ENCODE data around the gene TRAF7. TPM values are rescaled to one million over a fixed set of nuclear protein-coding genes. Genes with fewer than 3 reads are reported as not detected.
"Not testable (repeated sequence)": the region's sequence is repeated elsewhere in the genome, so short reads cannot be mapped to it uniquely, and the experiment has no call there.

TRAF7 gene
- total RNA-seq, 2 experiments from 2014 or later = 53.6 to 82.3 TPM

- intact Hi-C loops (cut with micrococcal nuclease; ENCODE audit: unreplicated experiment); H3K9me2 ChIP-seq (ENCODE audit: insufficient read depth, low read length); DNase-seq (ENCODE audit: low spot score); H3K9me3 ChIP-seq (ENCODE audit: low read length); H3K4me2 ChIP-seq (ENCODE audit: low read length); H3K79me2 ChIP-seq (ENCODE audit: insufficient read depth, low read depth, low read length); POLR2A ChIA-PET; BruUV-seq (replicated peaks); H4K20me1 ChIP-seq (ENCODE audit: insufficient read depth, low read length); H3K4me1 ChIP-seq (ENCODE audit: insufficient read depth, low read length, poor library complexity, severe bottlenecking); H3K4me3 ChIP-seq (ENCODE audit: low read depth, low read length, poor library complexity, severe bottlenecking); H3K27ac ChIP-seq (ENCODE audit: low read depth, low read length, poor library complexity, severe bottlenecking); H3K36me3 ChIP-seq (ENCODE audit: insufficient read depth, low read length); H2AFZ ChIP-seq (ENCODE audit: low read length); CTCF ChIA-PET (ENCODE audit: unreplicated experiment): not testable (repeated sequence)
Observed at GRCh38 chr16:2133797-2134196, 21.8 kb upstream of the TRAF7 start.

- H4K20me1 ChIP-seq (ENCODE audit: insufficient read depth, low read length); POLR2A ChIA-PET; H3K4me1 ChIP-seq (ENCODE audit: insufficient read depth, low read length, poor library complexity, severe bottlenecking); H3K9me2 ChIP-seq (ENCODE audit: insufficient read depth, low read length); BruUV-seq (replicated peaks); DNase-seq (ENCODE audit: low spot score); intact Hi-C loops (cut with micrococcal nuclease; ENCODE audit: unreplicated experiment); H3K27ac ChIP-seq (ENCODE audit: low read depth, low read length, poor library complexity, severe bottlenecking); H3K36me3 ChIP-seq (ENCODE audit: insufficient read depth, low read length); CTCF ChIA-PET (ENCODE audit: unreplicated experiment); H2AFZ ChIP-seq (ENCODE audit: low read length); H3K9me3 ChIP-seq (ENCODE audit: low read length); H3K79me2 ChIP-seq (ENCODE audit: insufficient read depth, low read depth, low read length): not testable (repeated sequence)
- peak overlapping the region; percentile 70 for H3K4me3 ChIP-seq (ENCODE audit: low read depth, low read length, poor library complexity, severe bottlenecking)
- H3K4me2 ChIP-seq (ENCODE audit: low read length) = peak overlapping the region; percentile 57
Observed at GRCh38 chr16:2135071-2135470, 20.5 kb upstream of the TRAF7 start.

- H3K27ac ChIP-seq (ENCODE audit: low read depth, low read length, poor library complexity, severe bottlenecking); POLR2A ChIA-PET; H3K36me3 ChIP-seq (ENCODE audit: insufficient read depth, low read length); CTCF ChIA-PET (ENCODE audit: unreplicated experiment); H3K79me2 ChIP-seq (ENCODE audit: insufficient read depth, low read depth, low read length); H4K20me1 ChIP-seq (ENCODE audit: insufficient read depth, low read length); H3K9me2 ChIP-seq (ENCODE audit: insufficient read depth, low read length); intact Hi-C loops (cut with micrococcal nuclease; ENCODE audit: unreplicated experiment); H3K4me1 ChIP-seq (ENCODE audit: insufficient read depth, low read length, poor library complexity, severe bottlenecking); BruUV-seq (replicated peaks); H3K9me3 ChIP-seq (ENCODE audit: low read length): not testable (repeated sequence)
- peak within 1 kb of the TSS; percentile 61; the same call in 1 of the 2 replicates for H2AFZ ChIP-seq (ENCODE audit: low read length)
- peak within 1 kb of the TSS; percentile 70 for H3K4me3 ChIP-seq (ENCODE audit: low read depth, low read length, poor library complexity, severe bottlenecking)
- H3K4me2 ChIP-seq (ENCODE audit: low read length) = peak within 1 kb of the TSS; percentile 76
- DNase-seq (ENCODE audit: low spot score) = peak; percentile 93
Observed at GRCh38 chr16:2135770-2136490, 19.7 kb upstream of the TRAF7 start, which contains the start of gene PKD1. Gene PKD1, minus strand, starts transcription at chr16:2135898. Its CDS starts 209 bp downstream, at chr16:2135689.

- Histone ChIP-seq H3K4me1 (ENCODE audit: insufficient read depth, low read length, poor library complexity, severe bottlenecking) (peaks cover 5% of the 10 kb centered on the region), H4K20me1 (ENCODE audit: insufficient read depth, low read length) (no peaks in the 10 kb centered on the region), H3K4me3 (ENCODE audit: low read depth, low read length, poor library complexity, severe bottlenecking) (no peak overlapping the region), H3K4me2 (ENCODE audit: low read length) (no peak overlapping the region), H3K36me3 (ENCODE audit: insufficient read depth, low read length) (no peaks in the 10 kb centered on the region), H3K79me2 (ENCODE audit: insufficient read depth, low read depth, low read length) (no peaks in the 10 kb centered on the region), H3K9me3 (ENCODE audit: low read length) (no peaks in the 10 kb centered on the region), H3K27ac (ENCODE audit: low read depth, low read length, poor library complexity, severe bottlenecking) (no peak overlapping the region), H2AFZ (ENCODE audit: low read length) (no peak overlapping the region), H3K9me2 (ENCODE audit: insufficient read depth, low read length) (no peaks in the 10 kb centered on the region)
- TF ChIP-seq EZH2phosphoT487 (IDR thresholded peaks at IDR 0.05; ENCODE audit: borderline replicate concordance, low read depth, low read length) = no peak
- no peak for TF ChIP-seq CTCF (conservative IDR thresholded peaks at IDR 0.05; ENCODE audit: low read length)
- ChIA-PET POLR2A (interaction anchor here (0.6 to 0.7 kb wide), 2 partner anchors 55 to 102 kb away, joined by 3 to 5 read pairs; no protein-coding TSS in a partner anchor), CTCF (ENCODE audit: unreplicated experiment) (no interaction called here)
- no peak for DNase-seq (ENCODE audit: low spot score)
- no TSS peak for BruUV-seq (replicated peaks)
- intact Hi-C loops (cut with micrococcal nuclease; ENCODE audit: unreplicated experiment) = no loop called here
Observed at GRCh38 chr16:2142942-2143877, 12.4 kb upstream of the TRAF7 start.
